ENCODE data around the gene VEPH1.

Gene VEPH1

DNA sequence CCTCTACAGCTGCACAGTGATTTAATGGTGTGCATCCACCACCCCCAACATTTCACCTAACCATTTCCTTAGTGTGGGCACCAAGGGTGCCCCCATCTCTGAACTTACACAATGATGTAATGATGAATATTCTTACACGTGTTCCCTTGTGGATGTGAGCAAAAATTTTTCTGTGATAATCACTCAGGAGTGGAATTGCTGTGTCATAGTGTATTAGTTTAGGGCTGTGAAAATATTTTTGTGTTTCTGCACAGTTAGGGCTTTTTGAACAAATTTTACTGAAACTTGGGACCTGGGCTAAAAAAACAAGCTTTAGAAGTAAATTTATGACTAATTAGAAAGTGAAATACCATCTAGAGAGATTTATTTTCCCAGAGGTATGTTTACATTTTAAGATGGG is 208.7 kb downstream of the VEPH1 start:
- no peak for DNase-seq

DNA sequence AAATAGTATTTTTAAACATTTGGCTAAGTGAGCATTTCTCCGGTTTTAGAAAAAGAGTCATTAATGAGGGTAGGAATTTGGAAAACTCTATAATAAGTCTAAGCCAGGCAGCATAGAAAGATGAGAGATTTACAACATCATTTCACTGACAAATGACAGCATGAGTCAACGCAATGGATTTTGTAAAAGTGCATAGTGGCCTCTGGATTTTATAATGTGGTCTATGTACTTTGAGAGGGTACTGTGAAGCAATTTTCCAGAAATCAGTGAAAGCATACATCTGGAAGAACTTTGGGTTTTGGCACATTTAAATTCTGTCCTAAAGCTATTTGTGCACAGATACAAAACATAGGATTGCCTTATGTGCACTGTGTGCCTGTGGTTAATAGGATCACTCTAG is 212.4 kb downstream of the VEPH1 start:
- DNase-seq, result no peak

GRCh38 chr3:157285966-157286365 is 217.2 kb downstream of the VEPH1 start:
- no peak for DNase-seq

DNA sequence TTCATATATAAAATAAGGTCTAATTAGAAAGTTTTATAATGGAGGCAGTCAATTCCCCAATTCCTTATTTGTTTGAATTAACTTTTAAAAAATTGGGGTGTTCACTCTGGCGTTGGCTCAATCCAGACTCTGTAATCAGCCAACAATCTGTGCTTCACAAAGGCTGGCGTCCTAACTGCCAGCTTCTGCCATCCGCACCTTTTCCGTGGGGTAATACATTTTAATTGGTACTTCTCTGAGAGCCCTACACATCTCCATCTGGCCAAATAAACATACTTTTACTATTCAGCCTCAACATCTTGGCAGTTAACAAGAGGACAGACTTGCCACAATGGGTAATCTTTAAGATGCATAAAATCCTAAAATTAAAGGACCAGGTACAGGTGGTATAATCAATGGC is 218.1 kb downstream of the VEPH1 start:
- DNase-seq, result no peak

DNA sequence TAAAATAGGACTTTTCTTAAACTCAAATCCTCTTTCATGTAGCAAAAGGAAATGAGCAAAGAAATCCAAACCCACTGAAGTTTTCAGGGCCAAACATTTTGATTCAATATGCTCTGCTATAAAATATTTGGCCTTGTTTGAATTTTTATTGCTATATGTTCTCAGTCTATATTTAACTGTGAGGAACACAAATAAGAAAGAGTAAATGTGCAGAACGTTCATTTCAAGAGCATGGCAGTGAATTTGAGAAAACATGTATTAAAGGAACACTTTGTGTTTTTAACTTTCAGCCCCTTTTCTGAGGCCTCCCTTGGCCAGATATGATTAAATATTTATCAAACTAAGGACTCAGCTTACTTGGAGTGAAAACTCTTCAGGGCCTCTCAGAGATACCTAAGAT is 218.5 kb downstream of the VEPH1 start:
- no peak for DNase-seq

GRCh38 chr3:157282261-157283191 is 220.7 kb downstream of the VEPH1 start:
- no peak for DNase-seq

- DNase-seq, result no peak
These were observed 222.4 kb downstream of the VEPH1 start for GRCh38 chr3:157280786-157281185.

- DNase-seq, result no peak
These were observed 222.9 kb downstream of the VEPH1 start for GRCh38 chr3:157280354-157280753.

GRCh38 chr3:157279237-157279636 is 224.0 kb downstream of the VEPH1 start:
- DNase-seq, result no peak

GRCh38 chr3:157276801-157277200 is 226.4 kb downstream of the VEPH1 start:
- no peak for DNase-seq

DNA sequence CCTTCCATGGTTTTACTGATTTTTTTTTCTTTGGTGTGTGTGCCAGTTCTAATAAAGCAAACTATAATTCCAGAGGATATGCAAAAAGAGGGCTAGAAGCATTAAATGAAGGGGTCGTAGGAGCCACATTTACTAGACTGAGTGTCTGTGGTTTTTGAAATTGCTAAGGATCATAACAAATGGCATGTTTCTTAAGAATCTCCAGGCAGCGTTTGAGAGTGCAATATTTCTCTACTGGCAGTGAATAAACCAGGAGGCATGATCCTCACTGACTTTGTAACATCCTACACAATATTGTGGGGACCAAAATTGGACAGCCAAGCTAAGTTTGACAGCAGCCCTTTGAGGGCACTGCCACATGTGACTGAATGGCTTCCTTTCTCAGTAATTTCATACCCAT is 227.4 kb downstream of the VEPH1 start:
- no peak for DNase-seq

DNA sequence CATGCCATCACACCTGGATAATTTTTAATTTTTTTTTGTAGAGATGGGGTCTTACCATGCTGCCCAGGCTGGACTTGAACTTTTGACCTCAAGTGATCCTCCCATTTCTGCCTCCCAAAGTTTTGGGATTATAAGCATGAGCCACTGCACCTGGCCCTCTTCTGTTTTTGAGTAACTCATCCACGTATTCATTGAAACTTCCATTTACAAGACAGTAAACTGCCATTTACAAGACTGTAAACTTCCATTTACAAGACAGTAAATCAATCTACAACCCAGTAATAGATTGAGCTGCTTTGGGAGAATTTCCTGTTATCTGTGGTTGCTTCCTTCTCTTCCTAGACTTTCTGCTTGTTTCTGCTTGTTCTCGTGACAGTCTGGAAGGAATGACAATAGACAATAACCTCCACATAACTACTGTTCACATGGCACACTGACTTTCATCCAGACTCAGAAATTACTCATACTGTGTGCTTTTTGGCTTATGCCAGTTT is 228.5 kb downstream of the VEPH1 start:
- no peak for DNase-seq

DNA sequence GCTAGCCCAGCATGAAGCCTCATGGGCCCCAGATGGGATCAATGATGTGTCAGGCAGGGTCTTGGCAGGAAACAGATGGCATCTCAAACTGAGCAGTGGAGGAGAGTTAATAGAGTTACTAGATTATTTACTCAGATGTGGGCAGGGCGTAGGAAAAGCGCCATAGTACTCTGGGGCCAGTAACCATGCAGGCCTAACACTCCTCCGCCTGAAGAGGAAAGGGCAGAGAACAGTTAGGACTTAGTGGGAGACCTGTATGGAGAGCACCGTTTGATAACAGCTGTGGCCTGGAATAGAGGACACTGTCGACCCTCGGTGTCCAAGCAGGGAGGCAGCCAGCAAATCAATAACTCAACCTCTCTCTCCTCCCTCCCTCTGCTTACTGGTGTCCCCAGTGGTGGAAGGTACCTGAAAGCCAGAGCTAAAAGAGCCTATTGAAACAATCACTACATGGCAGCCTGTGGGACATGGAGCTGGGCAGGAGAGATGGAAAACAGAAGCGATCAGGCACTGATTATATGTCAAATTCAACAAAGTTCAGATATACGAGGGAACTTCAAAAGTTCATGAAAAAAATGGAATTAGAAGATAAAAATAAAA is 231.8 kb downstream of the VEPH1 start:
- no peak for DNase-seq

DNA sequence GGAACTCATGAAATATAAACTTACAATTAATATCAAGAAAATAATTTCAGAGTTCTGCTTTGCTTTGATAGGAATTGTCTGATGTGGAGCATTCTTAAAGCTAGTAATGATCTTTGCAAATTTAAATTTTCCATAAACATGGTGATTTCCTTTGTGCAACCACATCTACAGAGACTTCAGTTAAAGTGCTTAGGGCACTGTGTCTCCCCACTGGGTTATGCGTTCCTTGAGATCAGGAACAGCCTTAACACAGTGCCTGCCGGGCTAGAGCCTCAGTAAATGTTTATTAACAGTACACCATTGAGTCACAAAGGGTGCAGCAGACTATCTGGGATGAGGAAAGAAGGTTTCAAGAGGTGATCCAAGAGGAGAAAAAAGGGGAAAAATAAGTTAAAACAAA is 235.2 kb downstream of the VEPH1 start:
- no peak for DNase-seq

DNA sequence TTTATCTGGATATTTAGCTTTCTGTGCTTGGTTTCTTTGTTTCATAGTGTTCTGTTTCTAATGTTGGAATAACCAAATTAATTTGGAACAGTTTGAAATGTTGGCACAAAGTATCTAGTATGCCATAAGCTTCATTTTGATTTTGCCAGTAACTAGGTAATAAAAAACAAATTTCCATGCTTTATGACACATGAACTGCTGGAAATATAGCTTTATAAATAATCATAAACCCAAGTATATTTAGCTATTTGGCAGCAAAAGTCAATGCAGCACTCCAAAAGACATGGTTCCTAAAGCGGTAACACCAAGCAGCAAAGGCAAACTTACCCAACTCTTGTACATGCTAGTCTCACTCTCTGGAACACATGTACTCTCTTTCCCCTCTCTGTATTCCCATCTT is 237.3 kb downstream of the VEPH1 start:
- DNase-seq, result no peak

GRCh38 chr3:157263027-157263426 is 240.2 kb downstream of the VEPH1 start:
- DNase-seq, result no peak

DNA sequence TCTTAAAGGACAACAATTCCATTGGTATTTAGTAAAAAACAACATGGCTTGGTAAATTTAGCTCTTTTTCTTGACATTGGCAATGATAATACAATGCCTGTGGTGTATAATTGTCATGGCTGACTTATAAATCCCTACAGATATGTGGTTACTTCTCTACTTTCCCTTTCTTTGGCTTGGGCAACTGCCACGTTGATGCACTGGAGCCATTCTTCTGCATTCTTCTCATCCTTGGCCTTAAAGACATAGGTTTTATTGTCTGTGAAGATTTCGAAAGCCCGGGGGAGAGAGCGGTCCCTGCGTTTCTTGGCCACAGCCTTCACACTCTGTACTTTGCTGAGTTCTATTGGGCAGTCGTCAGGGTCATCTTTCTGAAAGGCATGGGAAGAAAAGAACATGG is 242.2 kb downstream of the VEPH1 start:
- no peak for DNase-seq

GRCh38 chr3:157259825-157260224 is 243.4 kb downstream of the VEPH1 start:
- no peak for DNase-seq

- no peak for DNase-seq
These were observed 246.1 kb downstream of the VEPH1 start for GRCh38 chr3:157257101-157257500.

- DNase-seq, result no peak
These were observed 247.4 kb downstream of the VEPH1 start for GRCh38 chr3:157255797-157256196.

DNA sequence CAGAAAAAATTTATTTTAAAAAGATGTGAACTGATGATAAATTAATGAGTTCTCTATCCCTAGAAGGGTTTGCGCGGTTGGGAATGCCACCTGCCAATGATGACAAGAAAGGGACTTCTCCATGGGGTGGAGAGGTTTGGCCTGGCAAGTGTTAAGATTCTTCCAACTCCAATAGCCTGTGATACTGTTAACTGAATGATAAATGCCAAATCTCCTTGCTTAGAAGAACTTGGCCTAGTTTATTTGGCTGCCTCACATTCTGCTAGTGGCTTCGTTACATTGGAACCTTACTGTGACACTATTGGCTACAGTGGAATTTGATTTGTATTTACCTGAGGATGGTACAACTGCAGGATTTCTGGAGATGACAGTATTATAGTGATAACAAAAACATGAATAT is 251.5 kb downstream of the VEPH1 start:
- no peak for DNase-seq

DNA sequence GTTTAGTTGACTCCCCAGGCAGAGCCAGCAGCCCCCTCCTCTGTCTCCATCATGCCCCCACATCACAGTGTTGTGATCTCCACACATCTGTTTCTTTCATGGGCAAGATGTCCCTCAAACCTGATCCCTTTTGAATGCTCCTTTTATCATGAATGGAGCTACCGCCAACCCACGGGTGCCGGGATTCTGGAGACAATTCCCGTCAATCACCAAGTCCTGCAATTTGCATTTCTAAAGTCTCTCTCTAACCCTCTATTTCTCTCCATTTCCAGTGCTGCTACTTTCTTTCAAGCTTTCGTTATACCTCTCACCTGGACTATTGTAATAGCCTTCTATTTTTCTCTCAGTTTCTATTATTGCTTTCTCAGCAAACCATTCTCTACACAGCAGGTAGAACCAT is 253.6 kb downstream of the VEPH1 start:
- DNase-seq, result no peak

DNA sequence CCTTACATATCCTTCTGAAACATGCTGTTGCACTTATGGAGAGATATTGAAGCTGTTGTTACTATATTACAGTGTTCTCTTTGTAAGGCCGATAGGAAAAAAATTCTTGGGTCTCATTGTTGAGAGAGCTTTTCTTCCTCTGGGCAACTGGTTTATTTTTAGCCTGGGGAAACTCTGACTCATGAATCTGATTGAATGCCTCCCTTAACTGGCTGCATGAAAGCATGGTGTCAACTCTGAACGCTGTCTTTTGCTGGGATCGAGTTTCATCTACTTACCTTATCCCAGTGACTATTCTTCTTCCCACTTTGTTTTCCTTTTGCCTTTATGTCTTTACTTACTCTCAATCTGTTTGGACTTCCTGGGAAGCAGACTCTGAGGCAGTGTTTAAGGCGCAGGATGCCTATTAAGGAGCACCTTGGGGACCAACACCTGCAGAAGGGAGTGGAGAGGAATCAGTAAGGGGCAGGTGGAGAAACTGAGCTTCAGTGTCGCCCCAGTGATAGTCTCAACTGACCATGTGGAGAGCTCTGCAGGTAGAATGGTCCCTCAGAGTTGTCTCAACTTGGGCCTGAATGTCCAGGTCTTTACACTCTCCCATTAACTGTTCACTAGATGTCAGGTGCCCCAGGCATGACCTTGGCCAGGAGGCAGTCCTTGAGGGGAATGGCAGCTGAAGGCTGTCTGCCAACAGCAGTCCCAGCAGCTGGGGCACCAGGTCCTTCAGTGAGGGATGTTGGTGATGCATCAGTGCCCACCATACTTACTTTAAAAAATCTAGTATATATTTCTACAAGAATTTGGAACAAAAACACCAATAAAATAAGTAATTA is 254.4 kb downstream of the VEPH1 start:
- DNase-seq, result no peak
